Measurements from ENCODE around the gene OSGEP. TPM values are rescaled to one million over a fixed set of nuclear protein-coding genes. Genes with fewer than 3 reads are reported as not detected.

The OSGEP gene
- total RNA-seq, 2 donors from 2014 or later = 54.2 to 71.7 TPM

DNA sequence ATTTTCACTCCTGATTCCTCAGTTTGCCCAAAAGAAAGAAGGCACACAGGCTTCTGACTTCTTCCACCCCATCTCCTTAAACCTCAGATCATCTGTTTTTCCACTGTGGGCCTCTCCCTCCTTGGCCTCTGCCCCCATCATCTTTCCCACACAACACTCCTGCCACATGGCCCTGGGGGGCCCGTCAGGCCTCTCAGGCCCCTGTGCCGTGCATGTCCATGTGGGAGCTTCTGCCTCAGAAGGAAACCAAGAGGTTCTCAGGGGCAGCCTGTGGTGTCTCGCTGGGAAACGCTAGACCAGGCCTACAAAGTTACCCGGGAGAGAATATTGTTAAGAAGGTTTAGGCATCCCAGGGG is 26.6 kb downstream of the OSGEP start:
- Histone ChIP-seq H3K27me3 (replicated peaks; ENCODE audit: insufficient read depth) (no peaks in the 10 kb centered on the region), H3K27ac (no peak overlapping the region), H3K36me3 (no peaks in the 10 kb centered on the region), H3K4me1 (replicated peaks) (no peaks in the 10 kb centered on the region), H3K4me3 (no peak overlapping the region), H3K9me3 (no peaks in the 10 kb centered on the region)
- no peak for DNase-seq (ENCODE audit: low spot score)
- intact Hi-C loops (cut with DNase I) = no loop called here
- TF ChIP-seq POLR2AphosphoS5 (IDR thresholded peaks at IDR 0.05) (no peak), POLR2A (IDR thresholded peaks at IDR 0.05) (no peak)
- TF ChIP-seq, protein P1, sequence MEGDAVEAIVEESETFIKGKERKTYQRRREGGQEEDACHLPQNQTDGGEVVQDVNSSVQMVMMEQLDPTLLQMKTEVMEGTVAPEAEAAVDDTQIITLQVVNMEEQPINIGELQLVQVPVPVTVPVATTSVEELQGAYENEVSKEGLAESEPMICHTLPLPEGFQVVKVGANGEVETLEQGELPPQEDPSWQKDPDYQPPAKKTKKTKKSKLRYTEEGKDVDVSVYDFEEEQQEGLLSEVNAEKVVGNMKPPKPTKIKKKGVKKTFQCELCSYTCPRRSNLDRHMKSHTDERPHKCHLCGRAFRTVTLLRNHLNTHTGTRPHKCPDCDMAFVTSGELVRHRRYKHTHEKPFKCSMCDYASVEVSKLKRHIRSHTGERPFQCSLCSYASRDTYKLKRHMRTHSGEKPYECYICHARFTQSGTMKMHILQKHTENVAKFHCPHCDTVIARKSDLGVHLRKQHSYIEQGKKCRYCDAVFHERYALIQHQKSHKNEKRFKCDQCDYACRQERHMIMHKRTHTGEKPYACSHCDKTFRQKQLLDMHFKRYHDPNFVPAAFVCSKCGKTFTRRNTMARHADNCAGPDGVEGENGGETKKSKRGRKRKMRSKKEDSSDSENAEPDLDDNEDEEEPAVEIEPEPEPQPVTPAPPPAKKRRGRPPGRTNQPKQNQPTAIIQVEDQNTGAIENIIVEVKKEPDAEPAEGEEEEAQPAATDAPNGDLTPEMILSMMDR (IDR thresholded peaks at IDR 0.05) = no peak
- WGBS = 80% methylated on average over 5 of the region's 5 CpGs

DNA sequence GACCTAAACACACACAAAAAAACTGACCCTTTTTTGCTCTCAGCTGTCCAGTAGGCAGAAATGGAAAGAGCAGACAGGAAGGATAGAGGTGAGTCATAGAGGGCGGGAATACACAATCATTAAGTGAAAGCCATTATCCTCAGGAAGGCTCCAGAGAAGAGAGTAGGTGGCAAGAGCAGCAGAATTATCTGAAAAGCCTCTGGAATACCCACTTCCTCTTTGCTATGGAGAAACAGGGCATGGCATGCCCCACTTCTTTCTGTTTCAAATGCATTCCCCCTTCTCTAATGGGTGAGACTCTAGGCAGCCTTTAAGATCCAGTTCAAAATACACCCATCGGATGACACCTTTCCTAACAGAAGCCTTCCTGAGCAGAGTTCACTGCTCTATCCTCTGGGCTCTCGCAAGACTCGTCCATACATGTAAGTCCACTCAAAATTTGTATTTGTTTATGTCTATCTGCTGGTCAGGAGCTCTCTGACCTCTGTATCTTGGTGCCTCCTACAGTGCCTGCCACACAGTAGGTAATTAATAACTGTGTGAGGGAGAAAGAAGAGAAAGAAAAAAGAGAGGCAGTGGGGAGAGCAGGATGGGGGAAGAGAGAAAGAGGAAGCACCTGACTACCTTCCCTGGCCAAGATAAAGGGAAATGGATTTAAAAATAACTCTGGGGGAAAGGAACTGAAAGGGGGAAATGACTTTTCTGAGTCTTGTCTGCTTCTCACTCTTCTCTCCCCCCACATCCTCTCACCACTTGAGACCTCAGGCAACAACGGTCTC is 27.2 kb downstream of the OSGEP start:
- WGBS = 75% methylated on average over 5 of the region's 5 CpGs
- Histone ChIP-seq H3K4me3 (no peak overlapping the region), H3K9me3 (no peaks in the 10 kb centered on the region), H3K27ac (no peak overlapping the region), H3K4me1 (replicated peaks) (no peaks in the 10 kb centered on the region), H3K36me3 (no peaks in the 10 kb centered on the region), H3K27me3 (replicated peaks; ENCODE audit: insufficient read depth) (no peaks in the 10 kb centered on the region)
- no peak for DNase-seq (ENCODE audit: low spot score)
- TF ChIP-seq, protein P1 (IDR thresholded peaks at IDR 0.05) = no peak
- TF ChIP-seq POLR2AphosphoS5 (IDR thresholded peaks at IDR 0.05) (no peak), POLR2A (IDR thresholded peaks at IDR 0.05) (no peak)
- intact Hi-C loops (cut with DNase I) = no loop called here

DNA sequence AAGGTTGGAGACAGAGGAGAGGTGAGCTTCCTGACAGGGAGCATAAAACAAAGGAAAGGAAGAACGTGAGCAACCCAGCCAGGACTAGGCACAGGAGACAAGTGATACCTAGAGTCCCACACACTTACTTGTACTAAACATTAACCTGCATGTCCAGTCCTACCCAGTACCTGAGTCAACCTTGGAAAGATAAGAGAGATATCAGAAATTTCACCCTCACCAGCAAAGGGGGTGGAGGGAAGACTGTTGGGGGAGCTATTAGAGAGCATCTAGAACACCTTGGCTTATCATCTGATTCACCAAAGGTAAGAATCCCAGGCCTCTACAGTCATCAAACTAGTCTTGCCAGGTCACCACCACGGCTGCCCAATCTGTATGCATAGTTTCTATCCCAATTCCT is 29.8 kb downstream of the OSGEP start:
- H3K9me3 ChIP-seq = no peaks in the 10 kb centered on the region
- no peaks in the 10 kb centered on the region for H3K4me1 ChIP-seq (replicated peaks)
- no peak for TF ChIP-seq POLR2AphosphoS5 (IDR thresholded peaks at IDR 0.05)
- TF ChIP-seq, protein P1 (IDR thresholded peaks at IDR 0.05) = no peak
- no peak for TF ChIP-seq POLR2A (IDR thresholded peaks at IDR 0.05)
- no peak overlapping the region for H3K4me3 ChIP-seq
- H3K36me3 ChIP-seq = no peaks in the 10 kb centered on the region
- H3K27me3 ChIP-seq (replicated peaks; ENCODE audit: insufficient read depth) = no peaks in the 10 kb centered on the region
- intact Hi-C loops (cut with DNase I) = no loop called here
- no peak overlapping the region for H3K27ac ChIP-seq
- 32% methylated on average over 2 of the region's 2 CpGs for WGBS
- no peak for DNase-seq (ENCODE audit: low spot score)

DNA sequence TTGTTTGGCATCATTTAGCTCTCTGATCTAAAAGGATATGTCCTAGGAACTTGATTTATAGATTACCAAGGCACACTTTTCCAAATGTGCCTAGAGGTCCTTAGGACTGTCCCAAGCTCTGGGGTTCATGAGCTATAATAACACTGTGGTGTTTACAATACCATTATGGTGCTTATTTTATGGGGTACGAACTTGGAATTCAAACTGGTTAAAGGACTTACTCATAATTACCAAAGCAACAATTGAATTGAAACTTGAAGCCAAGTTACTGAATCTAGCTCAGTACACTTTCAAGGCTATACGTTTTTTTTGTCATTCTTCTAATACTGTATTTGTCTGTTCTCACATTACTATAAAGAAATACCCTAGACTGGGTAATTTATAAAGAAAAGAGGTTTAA is 31.7 kb downstream of the OSGEP start:
- H3K4me3 ChIP-seq = no peak overlapping the region
- DNase-seq (ENCODE audit: low spot score) = no peak
- no peaks in the 10 kb centered on the region for H3K27me3 ChIP-seq (replicated peaks; ENCODE audit: insufficient read depth)
- intact Hi-C loops (cut with DNase I) = no loop called here
- no peaks in the 10 kb centered on the region for H3K4me1 ChIP-seq (replicated peaks)
- H3K9me3 ChIP-seq = no peaks in the 10 kb centered on the region
- no peaks in the 10 kb centered on the region for H3K36me3 ChIP-seq
- H3K27ac ChIP-seq = no peak overlapping the region
- WGBS = 23% methylated on average over 2 of the region's 2 CpGs
- TF ChIP-seq POLR2AphosphoS5 (IDR thresholded peaks at IDR 0.05) (no peak), POLR2A (IDR thresholded peaks at IDR 0.05) (no peak)
- TF ChIP-seq, protein P1 (IDR thresholded peaks at IDR 0.05) = no peak

DNA sequence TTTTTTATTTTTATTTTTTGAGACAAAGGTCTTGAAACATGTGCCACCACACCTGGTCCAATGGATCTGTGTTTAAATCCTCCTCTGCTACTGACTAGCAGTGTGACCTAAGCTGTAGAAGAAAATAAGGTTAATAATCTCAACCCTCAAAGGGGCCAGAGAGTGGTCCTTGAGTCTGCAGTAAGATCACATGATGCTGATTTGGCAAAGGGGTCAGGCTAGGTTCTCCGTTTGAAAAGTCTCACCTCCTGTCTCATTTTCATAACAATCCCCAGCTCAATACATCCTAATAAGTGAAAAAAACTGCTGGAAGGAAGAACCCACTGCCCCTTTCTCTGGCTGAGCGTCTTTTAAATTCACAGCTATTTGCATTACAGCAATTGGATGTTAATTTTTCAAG is 33.3 kb downstream of the OSGEP start:
- Histone ChIP-seq H3K4me1 (replicated peaks) (no peaks in the 10 kb centered on the region), H3K27ac (no peak overlapping the region), H3K27me3 (replicated peaks; ENCODE audit: insufficient read depth) (no peaks in the 10 kb centered on the region), H3K36me3 (no peaks in the 10 kb centered on the region), H3K4me3 (no peak overlapping the region), H3K9me3 (no peaks in the 10 kb centered on the region)
- DNase-seq (ENCODE audit: low spot score) = no peak
- no peak for TF ChIP-seq POLR2A (IDR thresholded peaks at IDR 0.05)
- TF ChIP-seq, protein P1 (IDR thresholded peaks at IDR 0.05) = no peak
- no peak for TF ChIP-seq POLR2AphosphoS5 (IDR thresholded peaks at IDR 0.05)
- WGBS = 41% methylated on average over 2 of the region's 2 CpGs
- intact Hi-C loops (cut with DNase I) = no loop called here
